HG02610 (cell line): ENCODE results near the gene WDR12.
A peak's percentile ranks its signal among the peaks of the same experiment; 100 is the strongest.
"Not testable (repeated sequence)": the region's sequence is repeated elsewhere in the genome, so short reads cannot be mapped to it uniquely, and the experiment has no call there.

Experiments
- ATAC-seq: cut with Tn5 transposase; IDR thresholded peaks from one replicate; pipeline ENCODE4 v1.9.1; 2021; ENCODE audit warnings: mild to moderate bottlenecking, moderate library complexity; ENCODE audit not compliant: unreplicated experiment

Gene WDR12

GRCh38 chr2:202911512-202912341, at the start of gene WDR12, which contains the start of gene CARF:
Gene WDR12, minus strand, starts transcription at chr2:202911673. Its CDS starts 197 bp downstream, at chr2:202911476.
Gene CARF, plus strand, starts transcription at chr2:202912275. Its CDS starts 29,628 bp downstream, at chr2:202941903.
- peak; percentile 71 for ATAC-seq

DNA sequence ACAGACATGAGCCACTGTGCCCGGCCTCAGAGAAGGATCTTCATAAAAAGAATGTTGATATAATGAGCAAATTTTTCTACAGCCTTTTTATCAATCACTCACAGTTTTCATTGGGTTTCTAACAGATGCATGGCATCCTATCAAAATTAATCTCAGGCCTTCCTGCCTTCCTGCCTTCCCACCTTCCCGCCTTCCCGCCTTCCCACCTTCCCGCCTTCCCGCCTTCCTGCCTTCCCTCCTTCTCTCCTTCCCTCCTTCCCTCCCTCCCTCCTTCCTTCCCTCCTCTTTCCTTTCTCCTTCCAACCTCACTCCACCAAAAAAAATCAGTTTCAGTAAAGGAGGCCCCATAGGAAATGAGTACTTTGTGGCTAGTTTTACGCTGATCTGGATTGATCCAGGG, 49.1 kb upstream of the WDR12 start:
- ATAC-seq: no peak

DNA sequence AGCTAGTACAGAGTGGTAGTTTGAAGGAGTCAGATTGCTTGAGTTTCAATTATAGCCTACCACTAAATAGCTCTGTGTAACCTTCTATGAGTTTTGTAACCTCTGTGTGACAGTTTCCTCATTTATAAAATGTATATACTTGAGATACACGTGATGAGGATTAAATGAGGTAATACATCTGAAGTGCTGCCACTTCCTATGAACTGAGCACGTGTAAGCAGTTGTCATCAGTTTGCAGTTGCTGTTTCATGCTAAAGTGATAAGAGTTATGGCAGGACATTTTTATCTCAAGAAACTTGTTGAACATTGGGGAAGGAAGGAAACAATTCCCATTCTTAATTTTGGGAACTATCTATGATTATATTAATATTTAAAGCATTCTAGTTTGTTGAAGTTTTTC, 39.1 kb upstream of the WDR12 start:
- ATAC-seq: no peak

- not testable (repeated sequence) for ATAC-seq
Observed at GRCh38 chr2:202949333-202949732, 37.9 kb upstream of the WDR12 start.

DNA sequence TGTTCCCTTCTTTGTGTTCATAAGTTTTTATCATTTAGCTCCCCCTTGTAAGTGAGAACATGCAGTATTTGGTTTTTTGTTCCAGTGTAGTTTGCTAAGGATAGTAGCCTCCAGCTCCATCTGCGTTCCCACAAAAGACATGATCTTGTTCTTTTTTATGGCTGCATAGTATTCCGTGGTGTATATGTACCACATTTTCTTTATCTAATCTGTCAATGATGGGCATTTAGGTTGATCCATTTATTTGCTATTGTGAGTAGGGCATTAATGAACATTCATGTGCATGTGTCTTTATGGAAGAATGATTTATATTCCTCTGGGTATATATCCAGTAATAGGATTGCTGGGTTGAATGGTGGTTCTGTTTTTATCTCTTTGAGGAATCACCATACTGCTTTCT, 34.0 kb upstream of the WDR12 start:
- ATAC-seq: no peak

GRCh38 chr2:202944816-202945215, 33.3 kb upstream of the WDR12 start:
- ATAC-seq: no peak

- no peak for ATAC-seq
Observed at GRCh38 chr2:202944408-202944807, 32.9 kb upstream of the WDR12 start.

GRCh38 chr2:202941771-202942170, 30.3 kb upstream of the WDR12 start:
- no peak for ATAC-seq

GRCh38 chr2:202938960-202939359, 27.5 kb upstream of the WDR12 start:
- ATAC-seq: no peak

- ATAC-seq: no peak
Observed at GRCh38 chr2:202934456-202934855, 23.0 kb upstream of the WDR12 start.

DNA sequence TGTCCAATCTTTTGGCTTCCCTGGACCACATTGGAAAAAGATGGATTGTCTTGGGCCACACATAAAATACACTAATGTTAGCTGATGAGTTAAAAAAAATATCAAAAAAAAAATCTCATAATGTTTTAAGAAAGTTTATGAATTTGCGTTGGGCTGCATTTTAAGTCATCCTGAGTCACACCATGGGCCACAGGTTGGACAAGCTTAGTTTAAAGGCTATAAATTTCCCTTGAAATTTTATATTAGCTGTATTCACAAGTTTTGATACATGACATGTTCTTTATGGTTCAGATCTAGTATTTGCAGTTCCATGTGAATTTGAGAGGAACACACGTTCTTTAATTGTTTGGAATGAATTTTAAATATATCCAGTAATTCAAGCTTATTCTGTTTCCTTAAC, 22.5 kb upstream of the WDR12 start:
- ATAC-seq: no peak

DNA sequence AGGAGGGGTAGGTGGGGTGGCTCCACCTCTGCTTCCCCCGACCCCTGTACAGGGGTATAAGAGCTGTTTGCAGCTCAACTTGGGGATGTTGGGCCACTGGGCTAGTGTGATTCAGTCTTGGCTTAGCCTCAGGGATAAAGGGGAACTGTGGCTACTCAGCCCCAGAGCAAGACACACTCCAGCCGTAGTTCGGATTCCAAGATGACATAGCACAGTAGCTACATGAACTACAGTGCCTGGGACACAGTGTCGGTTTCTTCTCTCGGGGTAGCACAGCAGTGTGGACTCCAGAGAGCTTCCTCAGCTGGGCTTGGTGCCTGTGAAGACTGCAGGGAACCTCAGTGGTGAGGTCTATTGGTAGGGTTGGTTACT, 21.7 kb upstream of the WDR12 start:
- no peak for ATAC-seq

DNA sequence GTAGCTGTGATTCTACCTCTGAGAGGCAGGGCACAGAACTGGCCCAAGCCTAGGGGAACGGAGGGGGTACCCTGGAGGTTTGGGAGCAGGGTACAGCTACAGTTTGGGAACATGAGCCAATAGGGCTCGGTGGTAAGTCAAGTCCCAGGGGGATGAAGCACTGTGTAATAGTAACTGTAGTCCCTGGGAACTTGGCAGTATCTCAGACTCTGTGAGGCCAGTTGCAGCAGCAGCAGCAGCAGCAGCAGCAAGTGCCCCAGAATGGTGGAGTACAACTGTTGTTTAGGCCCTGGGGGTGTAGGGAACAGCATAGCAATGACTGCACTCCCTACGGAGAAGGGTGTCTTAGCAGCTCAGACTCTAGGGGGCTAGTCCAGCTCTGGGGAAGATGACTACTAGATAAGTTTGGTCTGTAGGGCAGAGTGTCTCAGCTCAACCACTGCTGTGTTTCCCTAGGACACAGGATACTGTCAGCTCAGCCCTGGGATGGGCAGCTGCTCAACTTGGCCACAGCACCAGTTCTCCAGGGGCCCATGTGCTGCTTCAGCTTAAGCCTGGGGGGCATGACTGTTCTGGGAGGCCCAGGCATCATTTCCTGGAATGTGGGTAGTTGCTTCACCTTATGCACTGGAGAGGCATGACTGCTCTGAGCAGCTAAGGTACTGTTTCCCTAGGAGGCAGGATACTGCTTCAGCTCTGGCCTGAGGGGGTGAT, 21.1 kb upstream of the WDR12 start:
- no peak for ATAC-seq

DNA sequence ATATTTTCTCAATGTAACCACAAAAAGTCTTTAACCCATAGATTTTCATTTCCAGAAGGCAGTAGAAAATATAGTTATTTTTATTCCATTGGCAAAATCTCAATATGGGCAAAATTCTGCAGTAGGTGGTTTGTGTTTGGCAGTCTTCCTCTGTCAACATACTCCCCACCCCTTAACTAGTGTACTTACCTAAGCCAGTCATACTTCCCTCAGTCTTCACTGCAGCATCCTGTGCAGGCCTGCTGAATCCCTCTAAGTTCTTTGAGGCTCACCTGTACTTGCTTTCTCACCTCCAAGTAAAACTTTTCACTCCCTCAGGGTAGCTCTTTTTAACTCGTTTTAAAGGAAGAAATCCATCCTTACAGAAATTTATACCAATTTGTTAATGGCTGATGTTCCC, 7.4 kb upstream of the WDR12 start:
- no peak for ATAC-seq

GRCh38 chr2:202912342-202913201, 1.1 kb upstream of the WDR12 start:
- peak; percentile 53 for ATAC-seq

- ATAC-seq: no peak
Observed at GRCh38 chr2:202911203-202911511, 316 bp downstream of the WDR12 start.

GRCh38 chr2:202910698-202911097, 775 bp downstream of the WDR12 start:
- no peak for ATAC-seq

DNA sequence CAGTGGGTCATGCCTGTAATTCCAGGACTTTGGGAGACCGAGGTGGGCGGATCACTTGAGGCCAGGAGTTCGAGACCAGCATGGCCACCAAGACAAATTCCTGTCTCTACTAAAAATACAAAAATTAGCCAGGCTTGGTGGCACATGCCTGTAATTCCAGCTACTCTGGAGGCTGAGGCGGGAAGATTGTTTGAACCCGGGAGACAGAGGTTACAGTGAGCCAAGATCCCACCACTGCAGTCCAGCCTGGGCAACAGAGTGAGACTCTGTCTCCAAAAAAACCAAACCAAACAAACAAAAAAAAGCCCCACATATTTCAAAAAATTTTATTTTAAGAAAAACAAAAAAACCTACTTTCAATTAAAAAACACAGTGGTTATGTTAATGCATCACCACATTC, 1.2 kb downstream of the WDR12 start:
- not testable (repeated sequence) for ATAC-seq

GRCh38 chr2:202909394-202910192, 1.9 kb downstream of the WDR12 start:
- no peak for ATAC-seq

DNA sequence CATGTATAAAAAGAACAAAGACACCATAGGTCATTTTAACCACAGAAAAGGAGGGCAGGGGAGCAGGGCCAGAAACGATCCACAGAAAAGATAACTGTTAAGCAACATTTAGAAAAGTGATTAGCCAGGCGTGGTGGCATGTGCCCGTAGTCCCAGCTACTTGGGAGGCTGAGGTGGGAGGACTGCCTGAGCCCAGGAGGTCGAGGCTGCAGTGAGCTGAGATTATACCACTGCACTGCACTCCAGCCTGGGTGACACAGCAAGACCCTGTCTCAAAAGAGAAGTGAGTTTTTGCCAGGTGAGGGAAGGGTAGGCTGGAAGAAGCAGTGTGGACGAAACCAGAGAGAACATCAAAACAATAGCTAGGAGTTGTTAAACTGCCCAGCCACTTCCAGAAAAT, 3.3 kb downstream of the WDR12 start:
- no peak for ATAC-seq

- not testable (repeated sequence) for ATAC-seq
Observed at GRCh38 chr2:202905507-202905906, 6.0 kb downstream of the WDR12 start.
